K562 (cell line): ENCODE measurements around the gene TMEM100. TPM values are rescaled to one million over a fixed set of nuclear protein-coding genes. Genes with fewer than 3 reads are reported as not detected.

ENCODE experiments used
- CBX1 ChIP-seq: sonication (generic); IDR thresholded peaks from 2 replicates; pipeline ENCODE4 v1.6.1; 2016; ENCODE audit warnings: antibody characterized with exemption, low read depth, mild to moderate bottlenecking
- L3MBTL2 ChIP-seq: fragments of 450-650 bp; IDR thresholded peaks from 2 replicates; pipeline ENCODE4 v1.6.1; 2016; ENCODE audit warnings: mild to moderate bottlenecking, moderate library complexity
- PCBP1 ChIP-seq: fragments of 200-400 bp; formaldehyde crosslinking; IDR thresholded peaks from 2 replicates; pipeline ENCODE4 v1.6.1; 2018; ENCODE audit warnings: mild to moderate bottlenecking, low read depth, low read length; ENCODE audit not compliant: poor library complexity, severe bottlenecking
- PURB ChIP-seq: sonication (generic); formaldehyde crosslinking; IDR thresholded peaks from 2 replicates; pipeline ENCODE4 v1.9.0; 2021; ENCODE audit warnings: low read depth, mild to moderate bottlenecking, missing genetic modification reagents
- RBM34 ChIP-seq: fragments of 200-400 bp; formaldehyde crosslinking; IDR thresholded peaks from 2 replicates; pipeline ENCODE4 v1.6.1; 2018; ENCODE audit warnings: low read length, borderline replicate concordance; ENCODE audit not compliant: insufficient read depth
- TAF9B ChIP-seq: fragments of 450-650 bp; IDR thresholded peaks from 2 replicates; pipeline ENCODE4 v1.6.1; 2018; ENCODE audit warnings: mild to moderate bottlenecking; ENCODE audit not compliant: partially characterized antibody
- TGIF2 ChIP-seq: sonication (generic); formaldehyde crosslinking; IDR thresholded peaks from 2 replicates; pipeline ENCODE4 v1.8.1; 2022; ENCODE audit warnings: mild to moderate bottlenecking, missing genetic modification reagents, moderate library complexity
- ZNF347 ChIP-seq: fragments of 450-650 bp; formaldehyde crosslinking; IDR thresholded peaks from 2 replicates; pipeline ENCODE4 v1.4.0; 2020; ENCODE audit warnings: low read depth, mild to moderate bottlenecking, moderate library complexity
- polyA plus RNA-seq, 8 experiments: library from polyadenylated mRNA; depleted of rRNA in 4 of 8; stranded (reverse) in 5 of 8; unstranded in 3 of 8; fragments of >200 nt; fragmentation: Nextera tagmentation in 2 of 8; fragmentation: Illumina TruSeq in 1 of 8; extraction: Ambion mirVana in 2 of 8; extraction: Trizol in 1 of 8; gene quantifications; 2 replicates each; pipeline versions ENCODE4 v1.2.1 to v1.2.3, GENCODE V29; 2011 to 2014; ENCODE audit warnings: inconsistent platforms in 1 of 8, missing spikeins in 1 of 8
- total RNA-seq, 7 experiments: library from RNA; depleted of rRNA in 6 of 7; stranded (reverse); fragments of >200 nt in 6 of 7; fragmentation: Illumina TruSeq in 2 of 7; extraction: Trizol in 2 of 7; gene quantifications; 2 replicates each; pipeline versions ENCODE4 v1.2.1 to v1.2.3, GENCODE V29; 2011 to 2021; ENCODE audit warnings: low replicate concordance in 1 of 7
- TF ChIP-seq, protein P1 (sequence below), 2 experiments: fragments of 150-350 bp in 1 of 2; IDR thresholded peaks; 2 replicates each; pipeline ENCODE4 v1.6.1; 2012 to 2016; ENCODE audit warnings: low read depth in 2 of 2, low read length in 2 of 2, mild to moderate bottlenecking in 1 of 2, moderate library complexity in 1 of 2
- TF ChIP-seq, protein P2 (sequence below), 2 experiments: IDR thresholded peaks in 1 of 2; conservative IDR thresholded peaks in 1 of 2; 2 replicates each; pipeline ENCODE4 v1.6.1; 2016; ENCODE audit warnings: low read depth in 2 of 2, mild to moderate bottlenecking in 1 of 2, missing compliant biosample characterization in 1 of 2, missing genetic modification characterization in 1 of 2, moderate library complexity in 1 of 2
- TF ChIP-seq, protein P3 (sequence below), 2 experiments: fragments of 250-450 bp in 1 of 2; fragments of 450-650 bp in 1 of 2; sonication (Bioruptor Pico) in 1 of 2; IDR thresholded peaks; 2 replicates each; pipeline versions ENCODE4 v1.6.1 to v1.8.0; 2016 to 2021; ENCODE audit warnings: mild to moderate bottlenecking in 2 of 2, moderate library complexity in 2 of 2, missing compliant biosample characterization in 1 of 2, missing genetic modification characterization in 1 of 2
- TF ChIP-seq, protein P4 (sequence below): fragments of 450-650 bp; IDR thresholded peaks from 2 replicates; pipeline ENCODE4 v1.6.1; 2017; ENCODE audit warnings: antibody characterized with exemption, mild to moderate bottlenecking

Gene TMEM100
- total and polyA plus RNA-seq, 9 of the 15 experiments (the other 6 are each of a cell fraction or from before 2014, with no cell fraction given): 0.12 to 0.50 (median 0.19) TPM

DNA sequence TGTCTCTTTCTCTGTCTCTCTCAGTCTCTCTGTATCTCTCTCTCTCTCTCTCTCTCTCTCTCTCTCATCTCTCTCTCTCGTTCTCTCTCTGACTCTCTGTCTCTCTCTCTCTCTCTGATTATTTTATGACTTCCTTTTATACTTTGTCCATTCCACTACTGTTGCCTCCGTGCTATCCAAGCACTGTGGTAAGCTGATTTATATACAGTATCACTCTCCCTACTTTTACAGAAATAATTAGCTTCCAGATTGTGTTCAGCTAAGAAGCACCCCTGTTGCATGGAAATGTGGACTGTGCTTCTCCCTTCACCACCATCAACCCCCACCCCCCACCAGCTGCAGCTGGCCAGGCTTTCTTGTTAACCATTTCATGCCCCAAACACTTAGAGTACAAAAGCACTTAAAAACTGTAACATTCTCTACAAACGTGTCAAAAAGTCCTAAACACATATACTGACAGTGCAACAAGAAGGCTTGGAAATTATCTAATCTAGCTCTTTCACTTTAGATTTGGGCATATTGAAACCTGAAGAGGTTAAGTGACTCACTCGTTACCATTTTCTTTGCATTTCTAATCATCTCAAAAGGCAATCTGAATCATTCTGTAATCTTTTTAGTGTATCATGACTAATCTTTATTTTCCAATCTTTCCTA lies 11.6 kb upstream of the TMEM100 start (continued):
- TF ChIP-seq, protein P1, sequence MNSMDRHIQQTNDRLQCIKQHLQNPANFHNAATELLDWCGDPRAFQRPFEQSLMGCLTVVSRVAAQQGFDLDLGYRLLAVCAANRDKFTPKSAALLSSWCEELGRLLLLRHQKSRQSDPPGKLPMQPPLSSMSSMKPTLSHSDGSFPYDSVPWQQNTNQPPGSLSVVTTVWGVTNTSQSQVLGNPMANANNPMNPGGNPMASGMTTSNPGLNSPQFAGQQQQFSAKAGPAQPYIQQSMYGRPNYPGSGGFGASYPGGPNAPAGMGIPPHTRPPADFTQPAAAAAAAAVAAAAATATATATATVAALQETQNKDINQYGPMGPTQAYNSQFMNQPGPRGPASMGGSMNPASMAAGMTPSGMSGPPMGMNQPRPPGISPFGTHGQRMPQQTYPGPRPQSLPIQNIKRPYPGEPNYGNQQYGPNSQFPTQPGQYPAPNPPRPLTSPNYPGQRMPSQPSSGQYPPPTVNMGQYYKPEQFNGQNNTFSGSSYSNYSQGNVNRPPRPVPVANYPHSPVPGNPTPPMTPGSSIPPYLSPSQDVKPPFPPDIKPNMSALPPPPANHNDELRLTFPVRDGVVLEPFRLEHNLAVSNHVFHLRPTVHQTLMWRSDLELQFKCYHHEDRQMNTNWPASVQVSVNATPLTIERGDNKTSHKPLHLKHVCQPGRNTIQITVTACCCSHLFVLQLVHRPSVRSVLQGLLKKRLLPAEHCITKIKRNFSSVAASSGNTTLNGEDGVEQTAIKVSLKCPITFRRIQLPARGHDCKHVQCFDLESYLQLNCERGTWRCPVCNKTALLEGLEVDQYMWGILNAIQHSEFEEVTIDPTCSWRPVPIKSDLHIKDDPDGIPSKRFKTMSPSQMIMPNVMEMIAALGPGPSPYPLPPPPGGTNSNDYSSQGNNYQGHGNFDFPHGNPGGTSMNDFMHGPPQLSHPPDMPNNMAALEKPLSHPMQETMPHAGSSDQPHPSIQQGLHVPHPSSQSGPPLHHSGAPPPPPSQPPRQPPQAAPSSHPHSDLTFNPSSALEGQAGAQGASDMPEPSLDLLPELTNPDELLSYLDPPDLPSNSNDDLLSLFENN (IDR thresholded peaks at IDR 0.05; ENCODE audit: low read depth in 2 of 2, low read length in 2 of 2): no peak
- TF ChIP-seq, protein P2, sequence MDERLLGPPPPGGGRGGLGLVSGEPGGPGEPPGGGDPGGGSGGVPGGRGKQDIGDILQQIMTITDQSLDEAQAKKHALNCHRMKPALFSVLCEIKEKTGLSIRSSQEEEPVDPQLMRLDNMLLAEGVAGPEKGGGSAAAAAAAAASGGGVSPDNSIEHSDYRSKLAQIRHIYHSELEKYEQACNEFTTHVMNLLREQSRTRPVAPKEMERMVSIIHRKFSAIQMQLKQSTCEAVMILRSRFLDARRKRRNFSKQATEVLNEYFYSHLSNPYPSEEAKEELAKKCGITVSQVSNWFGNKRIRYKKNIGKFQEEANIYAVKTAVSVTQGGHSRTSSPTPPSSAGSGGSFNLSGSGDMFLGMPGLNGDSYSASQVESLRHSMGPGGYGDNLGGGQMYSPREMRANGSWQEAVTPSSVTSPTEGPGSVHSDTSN (CRISPR knock-in tag; IDR thresholded peaks at IDR 0.05; ENCODE audit: low read depth): no peak
- TF ChIP-seq, protein P2 (tag; conservative IDR thresholded peaks at IDR 0.05; ENCODE audit: low read depth): no peak
- TF ChIP-seq RBM34 (no peak), TAF9B (no peak), L3MBTL2 (no peak), CBX1 (no peak), TGIF2 (CRISPR knock-in tag) (no peak), PCBP1 (no peak), PURB (CRISPR knock-in tag) (no peak), ZNF347 (CRISPR knock-in tag) (no peak)
- TF ChIP-seq, protein P3, sequence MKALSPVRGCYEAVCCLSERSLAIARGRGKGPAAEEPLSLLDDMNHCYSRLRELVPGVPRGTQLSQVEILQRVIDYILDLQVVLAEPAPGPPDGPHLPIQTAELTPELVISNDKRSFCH (CRISPR knock-in tag; IDR thresholded peaks at IDR 0.05): no peak
- TF ChIP-seq, protein P3 (tag; IDR thresholded peaks at IDR 0.05): no peak
- TF ChIP-seq, protein P4, sequence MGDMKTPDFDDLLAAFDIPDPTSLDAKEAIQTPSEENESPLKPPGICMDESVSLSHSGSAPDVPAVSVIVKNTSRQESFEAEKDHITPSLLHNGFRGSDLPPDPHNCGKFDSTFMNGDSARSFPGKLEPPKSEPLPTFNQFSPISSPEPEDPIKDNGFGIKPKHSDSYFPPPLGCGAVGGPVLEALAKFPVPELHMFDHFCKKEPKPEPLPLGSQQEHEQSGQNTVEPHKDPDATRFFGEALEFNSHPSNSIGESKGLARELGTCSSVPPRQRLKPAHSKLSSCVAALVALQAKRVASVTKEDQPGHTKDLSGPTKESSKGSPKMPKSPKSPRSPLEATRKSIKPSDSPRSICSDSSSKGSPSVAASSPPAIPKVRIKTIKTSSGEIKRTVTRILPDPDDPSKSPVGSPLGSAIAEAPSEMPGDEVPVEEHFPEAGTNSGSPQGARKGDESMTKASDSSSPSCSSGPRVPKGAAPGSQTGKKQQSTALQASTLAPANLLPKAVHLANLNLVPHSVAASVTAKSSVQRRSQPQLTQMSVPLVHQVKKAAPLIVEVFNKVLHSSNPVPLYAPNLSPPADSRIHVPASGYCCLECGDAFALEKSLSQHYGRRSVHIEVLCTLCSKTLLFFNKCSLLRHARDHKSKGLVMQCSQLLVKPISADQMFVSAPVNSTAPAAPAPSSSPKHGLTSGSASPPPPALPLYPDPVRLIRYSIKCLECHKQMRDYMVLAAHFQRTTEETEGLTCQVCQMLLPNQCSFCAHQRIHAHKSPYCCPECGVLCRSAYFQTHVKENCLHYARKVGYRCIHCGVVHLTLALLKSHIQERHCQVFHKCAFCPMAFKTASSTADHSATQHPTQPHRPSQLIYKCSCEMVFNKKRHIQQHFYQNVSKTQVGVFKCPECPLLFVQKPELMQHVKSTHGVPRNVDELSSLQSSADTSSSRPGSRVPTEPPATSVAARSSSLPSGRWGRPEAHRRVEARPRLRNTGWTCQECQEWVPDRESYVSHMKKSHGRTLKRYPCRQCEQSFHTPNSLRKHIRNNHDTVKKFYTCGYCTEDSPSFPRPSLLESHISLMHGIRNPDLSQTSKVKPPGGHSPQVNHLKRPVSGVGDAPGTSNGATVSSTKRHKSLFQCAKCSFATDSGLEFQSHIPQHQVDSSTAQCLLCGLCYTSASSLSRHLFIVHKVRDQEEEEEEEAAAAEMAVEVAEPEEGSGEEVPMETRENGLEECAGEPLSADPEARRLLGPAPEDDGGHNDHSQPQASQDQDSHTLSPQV: peak; percentile 64; the same call in 1 of the 2 replicates
